Stimulated activated CD4-positive, alpha-beta T cell treated with anti-CD3 and anti-CD28 coated beads, TNF-alpha, amount 100 ng/mL, for 48 hours (primary cell): Measurements from ENCODE around the gene GPR157.

Source experiments
- DNase-seq, 3 donors: peaks; one replicate each; pipeline ENCODE4 v3.0.0-alpha.2; 2020; ENCODE audit warnings: low read depth in 3 of 3

Gene GPR157

GRCh38 chr1:9087411-9088125 is 41.3 kb downstream of the GPR157 start:
- no peak for DNase-seq

GRCh38 chr1:9086796-9087195 is 42.1 kb downstream of the GPR157 start:
- DNase-seq: no peak

GRCh38 chr1:9086045-9086444 is 42.9 kb downstream of the GPR157 start:
- no peak for DNase-seq

GRCh38 chr1:9085306-9085940 is 43.5 kb downstream of the GPR157 start:
- DNase-seq: no peak

- DNase-seq: no peak
Measured at GRCh38 chr1:9084906-9085305, 44.0 kb downstream of the GPR157 start.

DNA sequence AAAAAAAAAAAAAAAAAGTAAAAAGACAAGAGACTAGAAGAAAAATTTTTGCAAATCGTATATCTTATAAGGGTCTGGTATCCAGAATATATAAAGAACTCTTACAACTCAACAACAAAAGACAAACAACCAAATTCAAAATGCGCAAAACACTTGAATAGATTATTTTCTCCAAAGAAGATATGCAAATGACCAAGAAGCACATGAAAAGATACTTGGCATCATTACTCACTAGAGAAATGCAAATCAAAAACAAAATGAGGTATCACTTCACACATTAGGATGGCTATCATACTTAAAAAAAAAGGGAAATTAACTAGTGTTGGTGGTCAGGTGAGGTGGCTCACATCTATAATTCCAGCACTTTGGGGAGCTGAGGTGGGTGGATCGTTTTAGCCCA is 47.4 kb downstream of the GPR157 start:
- DNase-seq: no peak

DNA sequence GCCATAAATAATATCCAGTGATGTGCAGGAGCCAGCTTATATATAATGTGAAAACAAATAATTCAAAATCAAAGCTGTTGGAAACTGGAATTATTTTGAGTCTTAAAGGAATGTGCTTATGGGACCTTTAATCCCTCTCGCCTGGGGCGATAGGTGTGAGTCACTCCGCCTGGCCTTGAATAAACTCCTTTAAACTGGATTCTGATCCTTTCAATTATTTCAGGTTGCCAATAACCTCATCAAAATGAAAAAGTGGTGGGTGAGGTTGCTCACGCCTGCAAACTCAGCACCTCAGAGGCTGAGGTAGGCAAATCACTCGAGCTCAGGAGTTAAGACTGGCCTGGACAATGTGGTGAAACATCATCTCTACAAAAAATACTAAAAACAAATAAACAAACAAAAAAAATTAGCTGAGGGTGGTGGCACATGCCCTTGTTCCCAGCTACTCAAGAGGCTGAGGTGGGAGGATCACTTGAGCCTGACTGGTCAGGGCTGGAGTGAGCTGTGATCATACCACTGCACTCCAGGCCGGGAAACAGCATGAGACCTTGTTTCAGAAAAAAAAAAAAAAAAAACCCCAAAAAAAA is 48.1 kb downstream of the GPR157 start:
- no peak for DNase-seq

- no peak for DNase-seq
Measured at GRCh38 chr1:9079988-9080704, 48.8 kb downstream of the GPR157 start.

GRCh38 chr1:9078752-9079500 is 50.0 kb downstream of the GPR157 start:
- no peak for DNase-seq

DNA sequence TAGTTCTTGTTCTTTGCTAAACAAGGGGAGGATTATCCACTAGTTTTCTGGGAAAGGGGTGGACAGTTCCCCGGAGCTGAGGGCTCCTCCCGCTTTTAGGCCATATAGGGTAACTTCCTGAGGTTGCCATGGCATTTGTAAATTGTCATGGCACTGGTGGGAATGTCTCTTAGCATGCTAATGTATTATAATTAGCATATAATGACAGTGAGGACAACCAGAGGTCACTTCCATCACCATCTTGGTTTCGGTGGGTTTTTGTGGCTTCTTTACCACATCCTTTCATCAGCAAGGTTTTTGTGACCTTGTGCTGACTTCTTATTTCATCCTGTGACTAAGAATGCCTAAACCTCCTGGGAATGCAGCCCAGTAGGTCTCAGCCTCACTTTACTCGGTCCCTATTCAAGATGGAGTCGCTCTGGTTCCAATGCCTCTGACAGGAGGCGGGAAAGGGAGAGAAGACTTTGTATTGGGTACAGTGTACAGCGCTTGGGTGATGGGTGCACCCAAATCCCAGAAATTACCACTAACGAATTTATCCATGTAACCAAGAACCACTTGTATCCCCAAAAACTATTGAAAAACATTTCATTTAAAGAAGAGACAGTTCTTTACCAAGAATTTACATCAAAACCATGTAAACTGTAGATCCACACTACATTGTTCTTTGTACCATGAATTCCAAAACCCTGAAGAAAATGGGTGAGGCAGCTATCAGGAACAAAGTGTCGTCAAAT is 50.7 kb downstream of the GPR157 start:
- DNase-seq: no peak

DNA sequence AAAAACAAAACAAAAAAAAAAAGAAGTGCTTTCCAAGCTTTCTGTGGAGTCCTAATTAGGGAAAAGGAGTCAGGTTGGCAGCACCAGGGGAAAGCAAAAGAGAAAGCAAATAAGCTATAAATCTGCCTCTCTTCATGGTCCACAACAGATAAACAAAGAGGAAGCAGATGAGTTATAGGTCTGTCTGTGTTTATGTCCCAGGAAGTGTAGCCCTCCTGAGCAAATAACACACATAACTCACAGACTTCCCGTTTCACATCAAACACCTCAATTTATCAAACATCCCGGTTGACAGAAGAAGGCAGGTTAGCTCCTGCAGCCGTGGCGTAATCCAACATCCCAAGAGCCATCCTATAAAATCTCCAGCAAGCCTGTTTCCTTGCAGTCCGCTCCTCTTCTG is 53.9 kb downstream of the GPR157 start:
- DNase-seq: no peak

DNA sequence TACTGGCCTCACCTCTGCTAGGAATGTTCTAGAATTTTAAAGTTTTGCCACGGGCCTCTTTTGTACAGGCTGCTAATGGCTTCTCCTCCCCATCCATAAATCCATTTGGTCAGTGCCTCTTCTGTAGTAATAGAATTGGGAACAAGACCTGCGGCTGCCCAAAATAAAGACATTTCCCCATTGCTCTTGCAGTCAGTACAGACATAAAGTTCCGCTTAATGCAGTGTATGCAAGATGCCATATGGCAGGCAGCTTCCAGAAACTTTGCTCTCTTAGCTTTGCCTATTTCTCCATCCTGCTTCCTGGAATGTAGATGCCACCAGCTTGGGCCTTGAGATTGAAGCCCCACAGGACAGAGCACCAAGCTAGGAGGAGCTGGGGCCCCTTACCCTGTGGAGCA is 55.8 kb downstream of the GPR157 start:
- DNase-seq: no peak

- no peak for DNase-seq
Measured at GRCh38 chr1:9071554-9072235, 57.2 kb downstream of the GPR157 start.

- DNase-seq: no peak
Measured at GRCh38 chr1:9070486-9070885, 58.4 kb downstream of the GPR157 start.

DNA sequence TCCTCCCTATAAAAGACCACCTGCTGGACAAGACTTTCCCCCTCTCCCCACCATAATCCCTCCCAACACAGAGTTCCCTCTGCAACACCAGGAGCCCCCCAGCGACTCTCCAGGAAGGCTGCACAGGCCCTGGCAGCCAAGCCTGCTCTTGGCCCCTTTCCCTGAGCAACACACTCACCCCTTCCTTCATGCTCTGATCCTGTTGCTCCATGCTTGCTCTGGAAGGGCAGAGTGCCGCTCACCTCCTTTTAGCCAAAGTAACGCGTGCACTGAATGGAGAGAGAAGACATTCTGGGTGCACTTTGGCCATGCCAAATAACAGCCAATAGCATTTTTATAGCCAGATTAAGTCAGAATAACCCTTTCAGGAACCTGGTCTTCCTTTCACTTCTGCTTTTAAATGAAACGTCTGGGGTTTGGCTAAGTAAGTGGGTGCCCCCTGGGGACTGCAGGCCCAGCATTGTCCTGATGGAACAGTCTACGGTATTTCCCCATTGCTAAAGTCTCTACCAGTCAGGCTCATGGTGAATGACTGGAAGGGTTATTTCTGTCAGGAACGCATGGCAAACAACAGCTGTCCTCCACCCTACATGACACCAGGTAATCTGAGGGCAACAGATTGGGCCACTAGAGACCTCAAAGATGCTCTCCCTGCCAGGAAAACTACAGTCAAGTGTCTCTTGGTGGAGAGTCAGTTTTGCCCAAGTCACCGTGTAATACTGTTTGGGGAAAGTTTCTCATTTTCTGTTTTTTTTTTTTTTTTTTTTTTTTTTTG is 59.4 kb downstream of the GPR157 start, which contains the start of gene SLC2A5:
SLC2A5 (minus strand) TSS at position 310 of the 775 bp plus-strand sequence; CDS start at position 211, 99 bp downstream.
- DNase-seq: no peak

- DNase-seq: no peak
Measured at GRCh38 chr1:9068981-9069325, 59.9 kb downstream of the GPR157 start.

- no peak for DNase-seq
Measured at GRCh38 chr1:9066945-9067807, 61.7 kb downstream of the GPR157 start.

- no peak for DNase-seq
Measured at GRCh38 chr1:9065213-9065751, 63.6 kb downstream of the GPR157 start.

DNA sequence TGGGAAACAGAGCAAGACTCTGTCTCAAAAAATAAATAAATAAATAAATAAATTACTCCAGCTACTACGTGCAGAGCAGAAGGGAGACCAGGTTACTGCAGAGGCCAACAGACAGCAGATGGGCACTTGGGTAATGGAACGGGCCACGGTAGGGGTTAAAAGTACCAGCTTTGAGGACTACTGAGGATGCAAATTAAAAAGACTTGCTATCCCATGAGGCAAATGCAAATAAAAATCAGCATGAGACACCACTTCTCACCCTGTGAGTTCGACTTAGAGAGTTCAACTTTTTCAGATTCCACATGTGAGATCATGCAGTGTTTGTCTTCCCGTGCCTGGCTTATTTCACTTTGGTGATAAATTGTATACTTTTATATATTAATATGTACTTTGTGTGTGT is 66.1 kb downstream of the GPR157 start:
- no peak for DNase-seq
